Activated B cell treated with CpG ODN at 0.5 μM for 24 hours (primary cell): ENCODE data around the gene ZMYND15. TPM values are rescaled to one million over a fixed set of nuclear protein-coding genes. Genes with fewer than 3 reads are reported as not detected.

ENCODE experiments used
- ATAC-seq: fragments of 200-7000 bp; cut with Tn5 transposase; one replicate; pipeline ENCODE4 v1.10.0; 2021; ENCODE audit warnings: low read depth, mild to moderate bottlenecking, moderate library complexity
- CTCF ChIA-PET: fragments of 350-600 bp; sonication (Branson Sonifier 250); formaldehyde crosslinking; loops from one replicate; lab custom pipeline; 2021; ENCODE audit warnings: antibody characterized with exemption; lab: Charles Lee
- POLR2A ChIA-PET: fragments of 350-600 bp; sonication (Branson Sonifier 250); formaldehyde crosslinking; loops from one replicate; lab custom pipeline; 2021; ENCODE audit warnings: antibody characterized with exemption; lab: Charles Lee
- DNase-seq: peaks from one replicate; pipeline ENCODE4 v3.0.0; 2022
- H3K27ac Mint-ChIP-seq: one replicate; pipeline ENCODE4 v1.8.0; 2020; ENCODE audit warnings: mixed read lengths
- H3K27me3 Mint-ChIP-seq: one replicate; pipeline ENCODE4 v1.8.0; 2021; ENCODE audit warnings: mixed read lengths
- H3K36me3 Mint-ChIP-seq: one replicate; pipeline ENCODE4 v1.8.0; 2021; ENCODE audit warnings: low read depth, mixed read lengths
- H3K4me1 Mint-ChIP-seq: one replicate; pipeline ENCODE4 v1.8.0; 2021; ENCODE audit warnings: mixed read lengths
- H3K4me3 Mint-ChIP-seq: one replicate; pipeline ENCODE4 v1.8.0; 2020; ENCODE audit warnings: mild to moderate bottlenecking, mixed read lengths
- H3K9me3 Mint-ChIP-seq: one replicate; pipeline ENCODE4 v1.8.0; 2020; ENCODE audit warnings: mixed read lengths
- CTCF ChIP-seq: fragments of 200-600 bp; IDR thresholded peaks from one replicate; pipeline ENCODE4 v1.8.0; 2022; ENCODE audit warnings: antibody characterized with exemption, mild to moderate bottlenecking
- intact Hi-C: fragments of 100-400 bp; cut with micrococcal nuclease; formaldehyde crosslinking; loops from one replicate; pipeline ENCODE4 v1.15.1; 2024
- total RNA-seq: library from RNA; stranded (reverse); gene quantifications from 2 replicates; pipeline ENCODE4 v1.2.3, GENCODE V29; 2022

ZMYND15 gene
- total RNA-seq, 1 donor from 2014 or later, result 0.31 TPM

- CTCF ChIA-PET, result no interaction called here
- Mint-ChIP-seq H3K27ac (no peak overlapping the region), H3K4me3 (no peak overlapping the region), H3K9me3 (no peaks in the 10 kb centered on the region), H3K27me3 (no peaks in the 10 kb centered on the region), H3K36me3 (peaks cover 7% of the 10 kb centered on the region), H3K4me1 (peaks cover 30% of the 10 kb centered on the region)
- ATAC-seq (no peak), DNase-seq (no peak)
- intact Hi-C loops, result no loop called here
- POLR2A ChIA-PET, result no interaction called here
- TF ChIP-seq CTCF, result no peak
Measured at GRCh38 chr17:4728124-4728523, 11.5 kb upstream of the ZMYND15 start.

GRCh38 chr17:4733073-4733531 is 6.5 kb upstream of the ZMYND15 start:
- intact Hi-C loops, result loop anchor here (1.0 to 5.0 kb wide), 2 partner anchors 214 to 329 kb away; partner anchors contain the start of gene PFN1
- H3K36me3 Mint-ChIP-seq, result peaks cover 11% of the 10 kb centered on the region
- no peaks in the 10 kb centered on the region for H3K27me3 Mint-ChIP-seq
- ATAC-seq (peak; percentile 65), DNase-seq (peak; percentile 49)
- ChIA-PET CTCF (interaction anchor here (1.0 to 2.5 kb wide), 3 partner anchors 57 to 150 kb away, joined by 4 to 17 read pairs (median 7); no protein-coding TSS in a partner anchor), POLR2A (interaction anchor here (1.2 to 2.5 kb wide), 2 partner anchors 57 to 63 kb away, joined by 3 to 10 read pairs; partner anchors contain the start of genes GLTPD2 and PSMB6)
- peaks cover 54% of the 10 kb centered on the region for H3K4me1 Mint-ChIP-seq
- peak overlapping the region; percentile 70 for H3K4me3 Mint-ChIP-seq
- TF ChIP-seq CTCF, result no peak
- no peaks in the 10 kb centered on the region for H3K9me3 Mint-ChIP-seq
- H3K27ac Mint-ChIP-seq, result peak overlapping the region; percentile 90

- intact Hi-C loops, result loop anchor here (5.0 kb wide), 1 partner anchor 212 kb away; the partner anchor contains the start of gene PFN1
- ATAC-seq (no peak), DNase-seq (no peak)
- Mint-ChIP-seq H3K4me3 (no peak overlapping the region), H3K9me3 (no peaks in the 10 kb centered on the region), H3K27me3 (no peaks in the 10 kb centered on the region), H3K27ac (peak overlapping the region; percentile 90), H3K4me1 (peaks cover 64% of the 10 kb centered on the region), H3K36me3 (peaks cover 11% of the 10 kb centered on the region)
- CTCF ChIA-PET, result interaction anchor here (0.8 kb wide), 1 partner anchor 55 kb away, joined by 4 read pairs; no protein-coding TSS in a partner anchor
- TF ChIP-seq CTCF, result no peak
- POLR2A ChIA-PET, result interaction anchor here (1.0 to 1.4 kb wide), 2 partner anchors 25 to 72 kb away, joined by 3 read pairs; partner anchors contain the start of gene PLD2
Measured at GRCh38 chr17:4734857-4735475, 4.7 kb upstream of the ZMYND15 start.

GRCh38 chr17:4735876-4736651 is 3.6 kb upstream of the ZMYND15 start:
- no peak for ATAC-seq
- Mint-ChIP-seq H3K4me1 (peaks cover 64% of the 10 kb centered on the region), H3K36me3 (peaks cover 10% of the 10 kb centered on the region), H3K27ac (peak overlapping the region; percentile 63), H3K9me3 (no peaks in the 10 kb centered on the region), H3K4me3 (no peak overlapping the region), H3K27me3 (no peaks in the 10 kb centered on the region)
- CTCF ChIA-PET, result interaction anchor here (0.7 to 1.3 kb wide), 4 partner anchors 54 to 575 kb away, joined by 3 to 5 read pairs (median 4); no protein-coding TSS in a partner anchor
- DNase-seq, result no peak
- POLR2A ChIA-PET, result no interaction called here
- intact Hi-C loops, result no loop called here
- TF ChIP-seq CTCF, result no peak
